ENCODE data around the gene MESP2.

The MESP2 gene

GRCh38 chr15:89767411-89767915 is 8.7 kb upstream of the MESP2 start:
- no peak overlapping the region for H3K27ac ChIP-seq (ENCODE audit: low read depth, low read length)
- no peaks in the 10 kb centered on the region for H3K36me3 ChIP-seq (ENCODE audit: control insufficient read depth, low read length)
- H3K27me3 ChIP-seq (ENCODE audit: control insufficient read depth, low read length) = no peaks in the 10 kb centered on the region
- no peak overlapping the region for H3K4me2 ChIP-seq (ENCODE audit: low read length)
- no peaks in the 10 kb centered on the region for H4K20me1 ChIP-seq (ENCODE audit: control insufficient read depth, insufficient read depth, low read depth, low read length)
- H3K79me2 ChIP-seq (ENCODE audit: control insufficient read depth, low read length) = no peaks in the 10 kb centered on the region
- no peaks in the 10 kb centered on the region for H3K9me3 ChIP-seq (ENCODE audit: control insufficient read depth, insufficient read depth, low read length)
- no peaks in the 10 kb centered on the region for H3F3A ChIP-seq (ENCODE audit: control insufficient read depth, insufficient read depth)
- H3K4me3 ChIP-seq (ENCODE audit: low read length) = no peak overlapping the region
- TF ChIP-seq EZH2phosphoT487 (IDR thresholded peaks at IDR 0.05; ENCODE audit: borderline replicate concordance, low read length) = no peak
- no peak for TF ChIP-seq CTCF (IDR thresholded peaks at IDR 0.05; ENCODE audit: low read depth, low read length, poor library complexity, severe bottlenecking)
- H3K4me1 ChIP-seq (ENCODE audit: control insufficient read depth, low read length) = no peaks in the 10 kb centered on the region
- no peaks in the 10 kb centered on the region for H3K9me2 ChIP-seq (replicated peaks; ENCODE audit: control insufficient read depth, low read length)

- Histone ChIP-seq H3F3A (ENCODE audit: control insufficient read depth, insufficient read depth) (no peaks in the 10 kb centered on the region), H3K4me2 (ENCODE audit: low read length) (no peak overlapping the region), H3K9me2 (replicated peaks; ENCODE audit: control insufficient read depth, low read length) (no peaks in the 10 kb centered on the region), H3K36me3 (ENCODE audit: control insufficient read depth, low read length) (no peaks in the 10 kb centered on the region), H3K4me1 (ENCODE audit: control insufficient read depth, low read length) (no peaks in the 10 kb centered on the region), H3K27me3 (ENCODE audit: control insufficient read depth, low read length) (no peaks in the 10 kb centered on the region), H3K27ac (ENCODE audit: low read depth, low read length) (no peak overlapping the region), H3K79me2 (ENCODE audit: control insufficient read depth, low read length) (no peaks in the 10 kb centered on the region), H3K9me3 (ENCODE audit: control insufficient read depth, insufficient read depth, low read length) (no peaks in the 10 kb centered on the region), H3K4me3 (ENCODE audit: low read length) (no peak overlapping the region), H4K20me1 (ENCODE audit: control insufficient read depth, insufficient read depth, low read depth, low read length) (no peaks in the 10 kb centered on the region)
- TF ChIP-seq EZH2phosphoT487 (IDR thresholded peaks at IDR 0.05; ENCODE audit: borderline replicate concordance, low read length) (no peak), CTCF (IDR thresholded peaks at IDR 0.05; ENCODE audit: low read depth, low read length, poor library complexity, severe bottlenecking) (no peak)
These were observed 8.0 kb upstream of the MESP2 start for GRCh38 chr15:89768071-89768500.

GRCh38 chr15:89769366-89769765 is 6.8 kb upstream of the MESP2 start:
- Histone ChIP-seq H3K4me1 (ENCODE audit: control insufficient read depth, low read length) (no peaks in the 10 kb centered on the region), H3K4me3 (ENCODE audit: low read length) (no peak overlapping the region), H4K20me1 (ENCODE audit: control insufficient read depth, insufficient read depth, low read depth, low read length) (no peaks in the 10 kb centered on the region), H3K27me3 (ENCODE audit: control insufficient read depth, low read length) (no peaks in the 10 kb centered on the region), H3K9me3 (ENCODE audit: control insufficient read depth, insufficient read depth, low read length) (no peaks in the 10 kb centered on the region), H3F3A (ENCODE audit: control insufficient read depth, insufficient read depth) (no peaks in the 10 kb centered on the region), H3K4me2 (ENCODE audit: low read length) (no peak overlapping the region), H3K9me2 (replicated peaks; ENCODE audit: control insufficient read depth, low read length) (no peaks in the 10 kb centered on the region), H3K36me3 (ENCODE audit: control insufficient read depth, low read length) (no peaks in the 10 kb centered on the region), H3K79me2 (ENCODE audit: control insufficient read depth, low read length) (no peaks in the 10 kb centered on the region), H3K27ac (ENCODE audit: low read depth, low read length) (no peak overlapping the region)
- TF ChIP-seq CTCF (IDR thresholded peaks at IDR 0.05; ENCODE audit: low read depth, low read length, poor library complexity, severe bottlenecking) (no peak), EZH2phosphoT487 (IDR thresholded peaks at IDR 0.05; ENCODE audit: borderline replicate concordance, low read length) (no peak)

All from DOHH2 (cell line).